ENCODE data around the gene RASD1.

RASD1 gene

GRCh38 chr17:17472333-17472920, 23.8 kb downstream of the RASD1 start:
- POLR2A ChIA-PET, result no interaction called here
- no peak for TF ChIP-seq CTCF (IDR thresholded peaks at IDR 0.05; ENCODE audit: insufficient read depth, low read length, missing control alignments)

GRCh38 chr17:17469996-17470395, 26.2 kb downstream of the RASD1 start:
- ChIA-PET CTCF (interaction anchor here (2.2 kb wide), 1 partner anchor 26 kb away, joined by 7 read pairs; the partner anchor contains the start of gene RASD1), POLR2A (no interaction called here)
- H3K4me3 ChIP-seq (ENCODE audit: low read depth, low read length), result no peak overlapping the region
- no peak for TF ChIP-seq CTCF (IDR thresholded peaks at IDR 0.05; ENCODE audit: insufficient read depth, low read length, missing control alignments)
- DNase-seq (ENCODE audit: low read depth, low spot score), result no peak

More at GRCh38 chr17:17472333-17472920, 23.8 kb downstream of the RASD1 start:
- CTCF ChIA-PET, result interaction anchor here (1.4 kb wide), 1 partner anchor 170 kb away, joined by 5 read pairs; no protein-coding TSS in a partner anchor
- H3K4me3 ChIP-seq (ENCODE audit: low read depth, low read length), result no peak overlapping the region
- DNase-seq (ENCODE audit: low read depth, low spot score), result no peak

- TF ChIP-seq CTCF (IDR thresholded peaks at IDR 0.05; ENCODE audit: insufficient read depth, low read length, missing control alignments), result no peak
- DNase-seq (ENCODE audit: low read depth, low spot score), result no peak
- ChIA-PET POLR2A (no interaction called here), CTCF (interaction anchor here (2.2 kb wide), 1 partner anchor 27 kb away, joined by 7 read pairs; the partner anchor contains the start of gene RASD1)
- no peak overlapping the region for H3K4me3 ChIP-seq (ENCODE audit: low read depth, low read length)
Observed at GRCh38 chr17:17469358-17469757, 26.8 kb downstream of the RASD1 start.

GRCh38 chr17:17468217-17469010, 27.8 kb downstream of the RASD1 start:
- CTCF ChIA-PET, result interaction anchor here (0.8 to 2.3 kb wide), 4 partner anchors 22 to 114 kb away, joined by 3 to 11 read pairs (median 4); partner anchors contain the start of gene RASD1
- H3K4me3 ChIP-seq (ENCODE audit: low read depth, low read length), result no peak overlapping the region
- DNase-seq (ENCODE audit: low read depth, low spot score), result no peak
- no peak for TF ChIP-seq CTCF (IDR thresholded peaks at IDR 0.05; ENCODE audit: insufficient read depth, low read length, missing control alignments)
- POLR2A ChIA-PET, result no interaction called here

- H3K4me3 ChIP-seq (ENCODE audit: low read depth, low read length), result no peak overlapping the region
- CTCF ChIA-PET, result interaction anchor here (0.9 to 2.3 kb wide), 5 partner anchors 22 to 174 kb away, joined by 3 to 11 read pairs (median 4); partner anchors contain the start of gene RASD1
- POLR2A ChIA-PET, result no interaction called here
- DNase-seq (ENCODE audit: low read depth, low spot score), result no peak
- TF ChIP-seq CTCF (IDR thresholded peaks at IDR 0.05; ENCODE audit: insufficient read depth, low read length, missing control alignments), result no peak
Observed at GRCh38 chr17:17467720-17468119, 28.5 kb downstream of the RASD1 start.

- ChIA-PET POLR2A (no interaction called here), CTCF (interaction anchor here (0.8 to 2.3 kb wide), 7 partner anchors 11 to 175 kb away, joined by 3 to 11 read pairs (median 4); partner anchors contain the start of gene RASD1)
- no peak overlapping the region for H3K4me3 ChIP-seq (ENCODE audit: low read depth, low read length)
- no peak for TF ChIP-seq CTCF (IDR thresholded peaks at IDR 0.05; ENCODE audit: insufficient read depth, low read length, missing control alignments)
- no peak for DNase-seq (ENCODE audit: low read depth, low spot score)
Observed at GRCh38 chr17:17467016-17467415, 29.2 kb downstream of the RASD1 start.
